Measurements from ENCODE around the gene STAM.
A peak's percentile ranks its signal among the peaks of the same experiment; 100 is the strongest.

STAM gene

DNA sequence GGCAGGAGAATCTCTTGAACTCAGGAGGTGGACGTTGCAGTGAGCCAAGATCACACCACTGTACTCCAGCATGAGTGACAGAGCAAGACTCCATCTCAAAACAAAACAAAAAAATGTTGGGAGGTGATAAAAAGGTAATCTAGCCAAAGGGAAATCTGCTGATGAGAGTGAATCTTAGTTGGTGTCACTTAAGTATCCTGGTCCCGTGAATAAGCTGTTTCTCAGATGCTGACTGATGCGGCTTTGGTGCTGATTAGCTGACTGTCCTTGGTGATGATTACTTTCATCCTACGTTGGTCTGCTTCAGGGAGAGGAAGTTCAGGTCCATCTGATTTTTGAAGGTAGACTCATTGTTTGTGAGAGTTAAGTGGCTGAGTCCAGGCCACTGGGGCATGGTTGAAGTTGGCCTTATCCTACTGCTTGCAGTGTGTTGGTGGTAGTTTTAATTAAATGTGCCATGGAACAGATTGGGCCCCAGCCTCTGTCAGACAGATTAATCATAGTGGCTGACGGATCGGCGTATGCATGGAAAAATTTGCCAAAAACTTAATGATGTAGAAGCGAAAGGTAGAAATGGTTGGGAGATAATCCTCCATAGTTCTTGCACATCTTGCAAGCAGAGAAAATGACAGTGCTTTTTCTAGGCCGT, 90.6 kb downstream of the STAM start:
- no peak for DNase-seq

DNA sequence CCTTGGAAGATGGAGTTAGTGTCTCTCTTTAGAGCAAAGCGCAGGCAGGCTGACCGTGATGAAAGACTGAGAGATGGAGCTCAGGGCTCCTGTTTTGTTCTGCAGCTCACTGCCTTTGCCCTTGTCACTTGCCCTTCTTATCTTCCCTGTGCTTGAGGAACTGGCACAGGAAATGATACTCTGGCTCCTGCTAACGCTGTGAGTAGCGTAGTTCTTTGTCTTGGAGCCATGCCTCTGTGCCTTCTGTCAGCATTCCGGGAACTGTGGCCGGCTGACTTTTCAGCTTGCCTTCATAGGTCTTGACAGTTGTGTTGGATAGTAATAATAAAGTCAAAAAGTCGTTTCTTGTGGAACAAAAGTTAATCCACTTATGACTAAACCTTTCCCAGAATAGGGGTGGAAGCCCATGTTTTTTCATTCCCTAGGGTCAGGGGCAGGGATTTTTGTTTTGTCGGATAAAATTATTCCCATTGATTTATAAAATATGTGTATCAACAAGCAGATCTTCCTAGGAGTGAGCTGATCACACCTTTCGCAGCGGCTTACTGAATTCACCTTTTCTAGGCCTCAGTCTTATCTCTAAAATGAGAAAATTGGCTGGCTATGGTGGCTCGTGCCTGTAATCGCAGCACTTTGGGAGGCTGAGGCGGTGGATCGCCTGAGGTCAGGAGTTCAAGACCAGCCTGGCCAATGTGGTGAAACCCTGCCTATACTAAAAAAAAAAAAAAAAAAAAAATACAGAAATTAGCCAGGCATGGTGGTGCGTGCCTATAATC, 91.4 kb downstream of the STAM start:
- DNase-seq: no peak

DNA sequence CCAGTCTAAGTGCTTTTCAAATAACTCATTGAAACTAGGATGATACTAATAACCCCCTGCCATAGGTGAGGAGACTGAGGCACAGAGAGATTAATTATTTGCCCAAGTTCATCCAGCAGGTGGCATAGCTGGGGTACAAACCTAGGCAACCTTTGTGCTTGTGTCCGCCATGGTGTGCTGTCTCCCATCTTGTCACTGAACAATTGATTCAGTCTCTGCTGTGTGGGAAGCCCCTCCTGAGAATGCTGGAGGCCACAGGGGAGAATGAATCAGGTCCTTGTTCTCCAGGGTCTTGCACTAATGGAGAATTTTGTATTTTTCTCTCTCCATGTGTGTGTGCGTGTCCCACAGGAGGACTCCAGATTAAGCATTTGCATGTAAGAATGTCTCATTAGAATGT, 92.3 kb downstream of the STAM start:
- no peak for DNase-seq

DNA sequence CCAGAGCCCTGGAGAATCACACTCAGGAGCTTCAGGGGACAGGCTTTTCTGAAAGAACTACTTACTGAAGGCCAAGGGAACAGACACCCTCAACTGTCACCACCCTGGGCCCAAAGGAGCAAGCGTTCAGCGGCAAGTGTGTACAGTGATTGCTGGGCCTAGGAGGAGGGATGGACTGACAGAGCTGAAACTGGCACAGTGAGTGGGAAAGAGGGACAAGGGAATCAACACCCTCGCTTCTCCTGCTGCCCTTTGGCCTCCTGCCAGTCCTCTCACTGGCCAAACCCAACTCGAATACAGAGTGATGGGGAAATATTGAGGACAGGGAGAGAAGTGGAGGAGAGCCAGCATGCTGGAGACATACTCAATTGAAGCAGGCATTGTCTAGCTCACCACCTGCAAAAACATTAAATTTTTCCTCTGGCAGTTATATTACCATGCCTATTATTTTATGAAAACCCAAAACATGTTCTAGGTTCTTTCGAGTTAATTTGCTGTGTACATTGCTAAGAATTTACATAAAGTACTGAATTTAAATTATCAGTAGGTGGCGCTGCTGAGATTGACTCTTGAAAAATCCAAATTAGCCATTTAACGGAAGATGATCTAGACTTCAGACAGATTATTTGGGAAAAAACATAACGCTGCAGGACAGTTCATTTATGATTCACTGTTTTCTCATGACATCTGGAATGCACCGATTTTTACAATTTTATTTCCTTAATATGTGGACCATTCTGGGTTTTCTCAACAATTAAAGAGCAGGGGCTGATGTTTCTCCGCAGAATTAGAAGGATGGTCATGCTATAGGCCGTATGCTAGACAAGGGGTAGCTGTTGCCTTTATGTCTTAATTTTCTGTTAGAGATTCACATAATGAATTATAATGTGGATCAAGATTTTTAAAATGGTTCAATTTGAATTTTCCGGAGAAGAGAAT, 93.3 kb downstream of the STAM start:
- peak; percentile 9 for DNase-seq

DNA sequence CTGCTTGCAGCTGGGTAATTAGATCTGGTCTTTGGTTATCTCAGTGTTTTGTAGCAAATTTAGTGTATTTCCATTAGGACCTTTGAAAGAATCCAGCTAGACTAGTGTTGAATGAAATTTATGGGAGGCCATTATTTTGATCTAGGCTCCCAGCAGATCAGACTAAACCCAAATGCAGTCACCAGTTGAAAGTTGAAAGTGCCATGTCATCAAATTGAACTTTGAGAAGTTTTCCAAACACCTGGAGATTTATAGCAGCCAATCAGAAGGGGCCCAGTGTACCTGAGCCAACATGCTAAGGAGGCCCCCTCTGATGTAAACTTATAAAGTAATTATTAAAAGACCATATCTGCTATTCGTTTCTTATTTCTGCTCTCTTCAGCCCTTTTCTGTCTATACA, 96.7 kb downstream of the STAM start:
- no peak for DNase-seq

DNA sequence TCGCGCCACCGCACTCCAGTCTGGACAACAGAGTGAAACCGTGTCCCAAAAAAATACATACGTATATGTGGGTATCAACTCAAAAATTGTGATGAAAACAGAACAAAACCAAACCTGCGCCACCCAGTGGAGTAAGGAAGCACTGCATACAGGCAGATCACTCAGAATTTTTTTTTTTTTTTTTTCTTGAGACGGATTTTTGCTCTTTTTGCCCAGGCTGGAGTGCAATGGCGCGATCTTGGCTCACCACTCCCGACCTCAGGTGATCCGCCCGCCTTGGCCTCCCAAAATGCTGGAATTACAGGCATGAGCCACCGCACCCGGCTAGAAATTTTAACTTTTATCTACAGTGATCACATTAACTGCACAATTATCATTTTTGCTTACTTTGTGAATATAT, 99.0 kb downstream of the STAM start:
- DNase-seq: no peak

DNA sequence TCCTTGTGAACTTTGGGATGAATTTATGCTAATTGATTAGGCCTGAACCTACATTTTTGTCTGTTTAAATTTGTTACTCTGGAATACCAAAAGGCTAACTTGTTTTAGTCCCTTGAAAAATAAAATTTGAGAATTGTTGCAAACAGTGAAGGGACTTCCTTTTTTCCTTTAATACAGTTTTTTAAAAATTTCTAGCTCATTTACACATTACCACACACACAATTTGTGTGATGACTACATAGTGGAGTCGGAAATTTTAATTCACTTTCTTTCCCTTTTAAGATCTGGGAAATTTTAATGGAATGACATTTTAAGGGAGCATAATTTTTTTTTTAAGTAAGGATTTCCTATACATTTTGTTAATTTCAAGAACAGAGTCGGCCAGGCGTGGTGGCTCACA, 99.5 kb downstream of the STAM start:
- no peak for DNase-seq

DNA sequence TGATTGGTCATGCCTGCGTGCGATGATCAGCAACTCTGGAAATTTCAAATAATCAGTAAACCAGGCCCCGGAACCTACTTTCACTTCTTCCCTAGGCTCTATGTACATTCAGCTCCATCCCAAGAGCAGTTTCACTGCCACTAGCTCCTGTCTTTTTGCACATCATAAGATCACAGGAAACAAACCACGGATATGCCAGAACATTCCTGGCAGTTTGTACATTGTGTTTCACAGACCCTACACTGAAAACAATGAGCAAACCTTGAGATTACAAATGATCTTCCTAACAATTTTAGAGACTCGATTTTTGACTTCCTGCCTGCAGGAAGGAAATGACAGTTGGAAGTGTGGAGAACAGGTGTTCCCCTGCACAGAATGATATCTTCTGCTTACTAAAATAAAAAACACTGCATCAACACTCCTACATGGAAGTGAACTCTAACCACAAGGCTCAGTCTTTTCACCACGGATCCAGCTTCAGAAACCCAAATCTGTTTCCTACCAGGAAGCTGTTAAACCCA, 100.5 kb downstream of the STAM start:
- no peak for DNase-seq

DNA sequence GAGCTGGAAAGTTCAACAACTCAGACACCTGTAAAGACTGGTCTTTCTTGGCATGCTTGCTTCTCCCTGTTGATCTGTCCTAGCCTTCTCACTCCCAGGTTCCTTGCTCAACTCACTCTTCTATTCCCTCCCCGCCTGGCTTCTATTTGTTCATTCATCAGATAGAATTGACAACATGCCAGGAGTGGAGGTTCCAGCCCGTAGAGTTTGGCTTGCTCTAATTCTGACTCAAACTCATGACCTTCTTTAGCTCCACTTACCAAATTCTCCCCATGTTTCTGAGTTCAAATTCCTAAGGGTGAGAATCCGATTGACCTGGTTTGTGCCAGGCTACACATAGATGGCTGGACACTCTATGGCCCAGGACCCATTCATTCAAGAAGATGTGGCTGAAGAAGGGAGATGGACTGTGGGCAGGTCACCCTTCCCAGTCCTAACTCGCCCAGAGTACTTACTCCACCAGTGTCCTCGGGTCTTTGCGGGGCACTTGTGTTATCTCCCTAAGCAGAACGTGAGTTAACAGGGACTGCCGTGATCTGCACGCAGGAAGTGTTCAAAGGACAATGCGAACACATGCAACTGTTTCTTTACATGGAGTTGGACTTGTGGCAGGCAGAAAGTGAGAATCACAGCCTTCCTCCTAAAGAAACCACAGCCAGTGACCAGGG, 104.1 kb downstream of the STAM start:
- DNase-seq: no peak

DNA sequence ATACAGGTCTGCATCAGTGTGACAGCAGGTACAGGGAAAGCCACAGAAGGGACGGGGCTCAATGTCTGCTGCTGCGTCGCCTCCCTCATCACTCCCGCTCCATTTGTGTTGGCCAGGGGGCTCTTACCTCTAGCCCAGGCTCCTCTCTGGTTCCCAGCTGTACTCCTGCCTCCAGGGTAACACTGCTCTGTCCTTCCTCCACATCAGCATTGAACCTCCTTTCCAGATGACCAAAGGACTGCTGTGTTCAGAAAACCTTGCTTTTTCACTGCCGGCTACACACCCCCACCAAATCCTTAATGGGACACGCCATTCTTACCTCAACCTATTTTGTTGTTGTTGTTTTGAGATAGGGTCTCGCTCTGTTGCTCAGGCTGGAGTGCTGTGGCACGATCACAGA, 105.9 kb downstream of the STAM start:
- no peak for DNase-seq

DNA sequence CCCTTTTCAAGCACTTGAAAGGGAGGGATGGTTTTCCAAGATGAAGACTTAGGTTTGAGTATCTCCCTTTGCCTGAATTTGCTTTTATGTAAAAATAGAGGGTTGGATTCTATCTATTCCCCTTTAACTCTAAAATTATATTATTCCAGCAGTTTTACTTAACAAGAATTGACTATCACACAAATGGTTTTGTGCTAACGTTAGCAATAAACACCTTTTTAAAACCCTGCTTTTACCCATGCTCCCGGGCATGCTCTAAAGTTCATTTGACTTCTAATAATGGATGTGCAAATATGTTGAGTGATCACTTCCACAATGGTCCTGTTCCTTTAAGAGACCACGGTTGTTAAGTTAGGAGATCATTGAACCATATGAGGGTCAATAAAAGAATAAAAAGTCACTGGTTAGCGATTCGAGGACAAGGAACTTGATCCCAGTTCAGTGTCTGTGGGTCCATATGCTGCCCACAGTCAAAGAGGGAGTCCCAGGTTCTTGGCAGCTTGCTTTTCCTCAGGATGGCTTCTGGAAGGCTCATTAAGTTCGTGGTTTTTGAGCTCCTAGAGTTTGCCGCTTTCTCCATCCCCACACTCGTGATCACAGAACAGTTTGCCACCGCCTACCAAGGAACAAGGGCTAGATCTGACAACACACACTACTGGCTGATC, 108.0 kb downstream of the STAM start, which contains the start of gene TMEM236:
TSS of gene TMEM236 (plus strand) at position 421 of the 665 bp plus-strand sequence. CDS start at position 516, 95 bp downstream.
- no peak for DNase-seq

DNA sequence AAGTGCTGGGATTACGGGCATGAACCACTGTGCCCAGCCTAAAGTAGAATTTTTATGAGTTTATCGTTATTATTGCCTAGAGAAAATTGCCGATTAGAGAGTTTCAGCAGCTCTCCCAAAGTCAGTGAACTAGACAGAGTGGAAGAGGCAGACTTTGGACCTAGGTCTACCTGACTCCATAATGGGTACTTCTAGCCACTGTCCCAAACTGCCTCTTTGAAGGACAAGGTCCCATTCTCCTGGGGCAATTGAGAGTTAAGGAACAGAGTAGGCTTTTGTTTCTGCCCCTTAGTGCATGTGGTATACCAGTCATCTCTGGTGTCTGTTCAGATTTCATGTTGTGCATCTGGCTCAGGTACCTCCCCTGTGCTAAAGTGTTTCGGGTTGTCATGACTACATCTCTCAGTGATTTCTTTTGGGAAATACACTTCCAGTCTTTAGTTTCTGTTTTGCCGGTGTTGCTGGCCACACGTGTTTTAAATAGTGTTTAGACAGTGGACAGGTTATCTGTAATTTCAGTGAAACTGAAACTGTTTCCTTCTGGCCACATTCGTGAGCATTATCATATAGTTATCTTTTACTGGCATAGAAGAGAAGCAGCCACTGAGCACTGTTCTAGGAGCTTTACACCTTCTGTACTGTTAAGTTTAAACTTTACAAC, 112.7 kb downstream of the STAM start:
- DNase-seq: no peak

DNA sequence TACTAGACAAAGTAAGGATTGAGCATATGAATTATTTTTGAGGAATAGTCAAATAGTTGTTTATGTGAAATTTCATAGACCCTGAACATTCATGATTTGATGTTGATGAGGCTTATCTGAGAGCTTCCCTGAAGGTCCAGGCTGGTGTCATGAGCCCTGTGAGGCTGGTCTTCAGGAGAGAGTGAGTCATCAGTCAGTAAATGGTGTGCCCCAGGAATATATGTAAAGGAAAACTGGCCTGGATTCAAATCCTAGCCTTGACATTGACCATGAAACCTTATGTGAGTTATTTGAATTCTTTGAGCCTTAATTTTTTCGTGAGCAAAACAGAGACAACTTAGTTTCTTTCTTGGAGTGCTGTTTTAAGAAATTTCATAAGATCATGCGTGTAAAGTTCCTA, 114.2 kb downstream of the STAM start:
- DNase-seq: no peak

DNA sequence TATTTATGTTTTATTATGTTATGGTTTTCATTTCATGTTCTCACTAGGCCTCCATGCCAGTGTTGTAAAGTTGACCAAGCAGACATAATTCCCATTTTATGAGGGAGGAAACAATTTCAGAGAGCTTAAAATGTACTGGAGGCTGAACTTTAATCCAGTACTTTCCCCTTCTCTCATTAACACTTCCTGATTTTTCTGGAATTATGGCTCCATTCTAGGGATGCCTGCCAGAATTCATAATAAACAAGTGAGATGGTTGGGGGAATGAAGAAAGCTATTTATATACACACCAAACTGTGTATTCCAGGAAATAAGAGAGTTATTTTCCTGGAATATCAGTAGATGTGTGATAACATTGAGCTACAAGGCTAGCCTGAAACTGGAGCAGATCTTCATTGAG, 114.9 kb downstream of the STAM start:
- no peak for DNase-seq

DNA sequence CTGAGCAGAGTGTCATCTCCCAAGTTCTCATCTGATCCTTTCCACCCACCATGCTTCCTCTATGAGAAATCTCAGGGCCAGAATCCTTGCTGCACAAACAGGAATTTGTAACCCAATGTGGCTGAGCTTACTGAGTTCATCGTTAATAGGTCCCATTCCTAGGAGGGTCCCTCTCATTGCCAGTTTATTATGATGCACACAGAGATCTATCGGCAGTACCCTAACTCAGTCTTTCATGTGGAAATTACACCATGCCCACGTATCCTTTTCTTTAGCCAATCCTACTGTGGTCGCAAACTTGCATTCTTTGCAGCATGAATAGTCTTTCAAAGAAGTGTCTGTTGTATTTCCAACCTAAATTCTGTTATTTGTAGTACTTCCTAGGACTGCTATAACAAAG, 120.2 kb downstream of the STAM start:
- no peak for DNase-seq

DNA sequence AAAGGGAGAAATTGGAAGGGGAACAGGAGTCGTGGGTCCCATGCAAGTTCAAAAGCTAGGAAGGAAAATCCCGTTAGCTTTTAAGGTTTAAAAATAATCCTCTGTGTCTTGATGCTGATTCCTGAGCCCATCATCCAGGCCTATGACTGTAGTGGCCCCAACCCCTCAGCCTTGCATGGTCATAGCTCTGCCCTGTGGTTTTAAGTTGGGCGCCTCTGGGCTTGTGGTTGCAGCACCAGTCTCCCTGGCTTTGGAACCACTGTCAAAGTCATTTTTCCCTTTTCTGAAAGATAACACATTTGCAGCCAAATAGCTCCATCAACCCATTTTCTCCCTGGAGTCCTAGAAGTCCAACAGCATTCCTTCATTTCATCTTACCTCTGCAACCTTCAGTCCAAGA, 121.7 kb downstream of the STAM start:
- no peak for DNase-seq
